ENCODE data around the gene PODXL2.
A peak's percentile ranks its signal among the peaks of the same experiment; 100 is the strongest.
"Not testable (repeated sequence)": the region's sequence is repeated elsewhere in the genome, so short reads cannot be mapped to it uniquely, and the experiment has no call there.

The PODXL2 gene

GRCh38 chr3:127692501-127693335, 63.7 kb downstream of the PODXL2 start:
- DNase-seq, result peak; percentile 45

GRCh38 chr3:127693336-127693843, 64.4 kb downstream of the PODXL2 start:
- DNase-seq, result no peak

- DNase-seq, result no peak
These were observed 65.7 kb downstream of the PODXL2 start for GRCh38 chr3:127694467-127695215.

- DNase-seq, result peak; percentile 80
These were observed 68.7 kb downstream of the PODXL2 start for GRCh38 chr3:127697551-127698240.

- no peak for DNase-seq
These were observed 69.3 kb downstream of the PODXL2 start for GRCh38 chr3:127698286-127698685.

GRCh38 chr3:127698691-127699415, 69.9 kb downstream of the PODXL2 start:
- no peak for DNase-seq

- DNase-seq, result no peak
These were observed 70.7 kb downstream of the PODXL2 start for GRCh38 chr3:127699416-127700300.

- no peak for DNase-seq
These were observed 71.4 kb downstream of the PODXL2 start for GRCh38 chr3:127700406-127700805.

- no peak for DNase-seq
These were observed 72.4 kb downstream of the PODXL2 start for GRCh38 chr3:127701280-127701911.

- DNase-seq, result no peak
These were observed 73.2 kb downstream of the PODXL2 start for GRCh38 chr3:127702151-127702578.

GRCh38 chr3:127704840-127705239, 75.9 kb downstream of the PODXL2 start:
- DNase-seq, result not testable (repeated sequence)

- peak; percentile 49 for DNase-seq
These were observed 77.3 kb downstream of the PODXL2 start for GRCh38 chr3:127706312-127706711.

GRCh38 chr3:127706785-127707351, 77.9 kb downstream of the PODXL2 start:
- peak; percentile 43 for DNase-seq

- DNase-seq, result peak; percentile 32
These were observed 78.9 kb downstream of the PODXL2 start for GRCh38 chr3:127707851-127708411.

- DNase-seq, result no peak
These were observed 79.9 kb downstream of the PODXL2 start for GRCh38 chr3:127708837-127709236.

GRCh38 chr3:127709320-127710060, 80.5 kb downstream of the PODXL2 start:
- DNase-seq, result peak; percentile 14

GRCh38 chr3:127710155-127710941, 81.4 kb downstream of the PODXL2 start:
- DNase-seq, result peak; percentile 45

- DNase-seq, result peak; percentile 13
These were observed 82.2 kb downstream of the PODXL2 start for GRCh38 chr3:127711021-127711695.

Measured in islet precursor cell (in vitro differentiated cells).